ENCODE data around the gene KCTD10.

DNA sequence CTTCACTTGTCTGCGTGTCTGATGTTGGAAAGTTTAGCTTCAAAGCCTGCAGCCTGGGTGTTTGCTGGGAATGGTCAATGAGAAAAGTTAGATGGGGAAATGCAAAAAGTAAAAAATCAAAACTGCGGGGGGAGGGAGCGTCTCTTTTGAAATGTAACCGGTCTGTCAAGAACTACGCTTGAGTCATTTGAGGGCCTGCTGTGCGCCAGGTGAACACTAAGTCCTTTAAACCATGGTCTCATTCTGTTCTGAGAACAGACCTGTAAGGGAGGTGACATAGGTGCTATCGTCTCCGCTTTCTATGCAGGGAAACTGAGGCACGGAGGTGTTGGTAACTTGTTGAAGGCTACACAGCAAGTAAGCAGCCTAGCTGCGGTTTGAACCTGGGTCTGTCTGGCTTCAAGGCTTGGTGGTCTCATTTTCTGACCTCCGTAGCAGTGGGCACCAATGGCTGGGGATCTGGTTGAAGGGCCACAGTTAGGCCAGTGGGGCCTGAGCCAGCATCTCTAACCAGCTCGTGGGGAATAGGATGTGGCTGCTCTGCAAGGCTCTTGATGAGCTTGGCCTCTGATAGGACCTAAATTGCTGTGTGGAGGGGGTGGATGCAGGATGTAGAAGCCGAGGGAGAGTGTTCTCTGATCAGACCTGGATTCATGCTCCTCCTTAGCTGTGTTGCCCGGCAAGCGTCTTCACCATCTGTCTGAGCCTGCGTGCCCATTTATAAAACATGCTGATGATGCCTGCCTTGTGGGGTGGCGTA lies 41.5 kb downstream of the KCTD10 start:
- TF ChIP-seq, protein P1, sequence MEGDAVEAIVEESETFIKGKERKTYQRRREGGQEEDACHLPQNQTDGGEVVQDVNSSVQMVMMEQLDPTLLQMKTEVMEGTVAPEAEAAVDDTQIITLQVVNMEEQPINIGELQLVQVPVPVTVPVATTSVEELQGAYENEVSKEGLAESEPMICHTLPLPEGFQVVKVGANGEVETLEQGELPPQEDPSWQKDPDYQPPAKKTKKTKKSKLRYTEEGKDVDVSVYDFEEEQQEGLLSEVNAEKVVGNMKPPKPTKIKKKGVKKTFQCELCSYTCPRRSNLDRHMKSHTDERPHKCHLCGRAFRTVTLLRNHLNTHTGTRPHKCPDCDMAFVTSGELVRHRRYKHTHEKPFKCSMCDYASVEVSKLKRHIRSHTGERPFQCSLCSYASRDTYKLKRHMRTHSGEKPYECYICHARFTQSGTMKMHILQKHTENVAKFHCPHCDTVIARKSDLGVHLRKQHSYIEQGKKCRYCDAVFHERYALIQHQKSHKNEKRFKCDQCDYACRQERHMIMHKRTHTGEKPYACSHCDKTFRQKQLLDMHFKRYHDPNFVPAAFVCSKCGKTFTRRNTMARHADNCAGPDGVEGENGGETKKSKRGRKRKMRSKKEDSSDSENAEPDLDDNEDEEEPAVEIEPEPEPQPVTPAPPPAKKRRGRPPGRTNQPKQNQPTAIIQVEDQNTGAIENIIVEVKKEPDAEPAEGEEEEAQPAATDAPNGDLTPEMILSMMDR (IDR thresholded peaks at IDR 0.05): no peak
- TF ChIP-seq POLR2A (IDR thresholded peaks at IDR 0.05) (no peak), EP300 (IDR thresholded peaks at IDR 0.05; ENCODE audit: low read depth) (no peak)

All from transverse colon (tissue), 3 donors.